Measurements from ENCODE around the gene AKAP8L. TPM values are rescaled to one million over a fixed set of nuclear protein-coding genes. Genes with fewer than 3 reads are reported as not detected.

Gene AKAP8L
- total RNA-seq, 6 experiments from 2014 or later, result 49.4 to 54.4 (median 52.0) TPM

- H3K27ac Mint-ChIP-seq, result no peak overlapping the region
- no peaks in the 10 kb centered on the region for H3K9me3 Mint-ChIP-seq
- no peaks in the 10 kb centered on the region for H3K36me3 Mint-ChIP-seq (ENCODE audit: low read depth)
- peaks cover under 1% of the 10 kb centered on the region for H3K4me1 Mint-ChIP-seq (ENCODE audit: low read depth)
- H3K4me3 Mint-ChIP-seq, result no peak overlapping the region
- DNase-seq, result no peak
- H3K27me3 Mint-ChIP-seq (ENCODE audit: insufficient read depth), result peaks cover 3% of the 10 kb centered on the region; the same call in 1 of the 2 replicates
- TF ChIP-seq CTCF (IDR thresholded peaks at IDR 0.05), result no peak
Observed at GRCh38 chr19:15438577-15438976, 19.8 kb upstream of the AKAP8L start.

GRCh38 chr19:15438124-15438496 lies 19.3 kb upstream of the AKAP8L start:
- H3K4me1 Mint-ChIP-seq (ENCODE audit: low read depth), result peaks cover 5% of the 10 kb centered on the region
- no peaks in the 10 kb centered on the region for H3K9me3 Mint-ChIP-seq
- no peak overlapping the region for H3K4me3 Mint-ChIP-seq
- DNase-seq, result no peak
- no peak for TF ChIP-seq CTCF (IDR thresholded peaks at IDR 0.05)
- H3K27ac Mint-ChIP-seq, result no peak overlapping the region
- no peaks in the 10 kb centered on the region; the same call in none of the 2 replicates for H3K27me3 Mint-ChIP-seq (ENCODE audit: insufficient read depth)
- H3K36me3 Mint-ChIP-seq (ENCODE audit: low read depth), result no peaks in the 10 kb centered on the region

GRCh38 chr19:15437355-15438123 lies 18.8 kb upstream of the AKAP8L start:
- Mint-ChIP-seq H3K4me1 (ENCODE audit: low read depth) (peaks cover 9% of the 10 kb centered on the region), H3K36me3 (ENCODE audit: low read depth) (no peaks in the 10 kb centered on the region), H3K4me3 (no peak overlapping the region), H3K27me3 (ENCODE audit: insufficient read depth) (no peaks in the 10 kb centered on the region; the same call in none of the 2 replicates), H3K27ac (no peak overlapping the region), H3K9me3 (no peaks in the 10 kb centered on the region)
- peak; percentile 54; the same call in 1 of the 2 replicates for TF ChIP-seq CTCF (IDR thresholded peaks at IDR 0.05)
- DNase-seq, result no peak

- Mint-ChIP-seq H3K27me3 (ENCODE audit: insufficient read depth) (peaks cover 2% of the 10 kb centered on the region), H3K27ac (no peak overlapping the region), H3K36me3 (ENCODE audit: low read depth) (peaks cover 3% of the 10 kb centered on the region), H3K9me3 (no peaks in the 10 kb centered on the region), H3K4me3 (no peak overlapping the region), H3K4me1 (ENCODE audit: low read depth) (peaks cover 9% of the 10 kb centered on the region)
- TF ChIP-seq CTCF (IDR thresholded peaks at IDR 0.05), result no peak
- DNase-seq, result no peak
Observed at GRCh38 chr19:15436826-15437110, 18.0 kb upstream of the AKAP8L start.

- Mint-ChIP-seq H3K27ac (no peak overlapping the region), H3K36me3 (ENCODE audit: low read depth) (peaks cover 9% of the 10 kb centered on the region), H3K27me3 (ENCODE audit: insufficient read depth) (peaks cover 4% of the 10 kb centered on the region), H3K9me3 (no peaks in the 10 kb centered on the region), H3K4me1 (ENCODE audit: low read depth) (peaks cover 12% of the 10 kb centered on the region), H3K4me3 (no peak overlapping the region)
- TF ChIP-seq CTCF (IDR thresholded peaks at IDR 0.05), result no peak
- no peak for DNase-seq
Observed at GRCh38 chr19:15436012-15436825, 17.4 kb upstream of the AKAP8L start.

Measured in HFFc6 (cell line).